HG02571 (cell line): Measurements from ENCODE around the gene TRPC4AP.

Experiments
- ATAC-seq: cut with Tn5 transposase; IDR thresholded peaks from one replicate; pipeline ENCODE4 v1.9.1; 2021; ENCODE audit warnings: mild to moderate bottlenecking, moderate library complexity; ENCODE audit not compliant: unreplicated experiment

The TRPC4AP gene

GRCh38 chr20:34974246-34974645 is 118.4 kb downstream of the TRPC4AP start:
- ATAC-seq: no peak

- ATAC-seq: no peak
Observed at GRCh38 chr20:34971561-34972235, 120.9 kb downstream of the TRPC4AP start.

- no peak for ATAC-seq
Observed at GRCh38 chr20:34970846-34971560, 121.6 kb downstream of the TRPC4AP start.

- no peak for ATAC-seq
Observed at GRCh38 chr20:34970193-34970840, 122.3 kb downstream of the TRPC4AP start.

- no peak for ATAC-seq
Observed at GRCh38 chr20:34968042-34968775, 124.4 kb downstream of the TRPC4AP start.

GRCh38 chr20:34967421-34967820 is 125.2 kb downstream of the TRPC4AP start:
- no peak for ATAC-seq

- no peak for ATAC-seq
Observed at GRCh38 chr20:34965051-34965450, 127.6 kb downstream of the TRPC4AP start.

- no peak for ATAC-seq
Observed at GRCh38 chr20:34964486-34964885, 128.1 kb downstream of the TRPC4AP start.

- no peak for ATAC-seq
Observed at GRCh38 chr20:34956751-34957472, 135.7 kb downstream of the TRPC4AP start.

- no peak for ATAC-seq
Observed at GRCh38 chr20:34956041-34956458, 136.6 kb downstream of the TRPC4AP start.

- ATAC-seq: peak; percentile 86
Observed at GRCh38 chr20:34955231-34956040, 137.2 kb downstream of the TRPC4AP start, which contains the start of the genes GSS and MYH7B. TSS of gene GSS (minus strand) at chr20:34955806. CDS start at chr20:34951852, 3,954 bp downstream. TSS of gene MYH7B (plus strand) at chr20:34955868. CDS start at chr20:34978006, 22,138 bp downstream.

GRCh38 chr20:34954904-34955230 is 137.7 kb downstream of the TRPC4AP start:
- ATAC-seq: no peak

- no peak for ATAC-seq
Observed at GRCh38 chr20:34953960-34954359, 138.6 kb downstream of the TRPC4AP start.

- ATAC-seq: no peak
Observed at GRCh38 chr20:34952671-34953070, 139.9 kb downstream of the TRPC4AP start.
